GM18951 (cell line): ENCODE measurements around the gene PVR.

Experiments
- POLR2A ChIP-seq: IDR thresholded peaks from 4 replicates; pipeline ENCODE4 v1.6.1; 2011; ENCODE audit warnings: mild to moderate bottlenecking; ENCODE audit not compliant: insufficient read length, insufficient read depth; ENCODE audit errors: extremely low read depth
- in situ Hi-C: fragments of 300-500 bp; cut with MboI; formaldehyde crosslinking; loops from one replicate; pipeline ENCODE4 v1.12.0; 2022; ENCODE audit warnings: low sequenced_read_pairs, mixed read lengths, inconsistent platforms; ENCODE audit not compliant: unreplicated experiment

The PVR gene

GRCh38 chr19:44644402-44645016 lies 799 bp downstream of the PVR start:
- TF ChIP-seq POLR2A, result no peak
- in situ Hi-C loops, result no loop called here

GRCh38 chr19:44645407-44646048 lies 1.8 kb downstream of the PVR start:
- no peak for TF ChIP-seq POLR2A
- in situ Hi-C loops, result no loop called here

GRCh38 chr19:44646049-44646416 lies 2.3 kb downstream of the PVR start:
- no peak for TF ChIP-seq POLR2A
- in situ Hi-C loops, result no loop called here

GRCh38 chr19:44647144-44647543 lies 3.4 kb downstream of the PVR start:
- in situ Hi-C loops, result no loop called here
- TF ChIP-seq POLR2A, result no peak

- in situ Hi-C loops, result no loop called here
- no peak for TF ChIP-seq POLR2A
These were observed 5.0 kb downstream of the PVR start for GRCh38 chr19:44648631-44649251.

- in situ Hi-C loops, result no loop called here
- TF ChIP-seq POLR2A, result no peak
These were observed 6.0 kb downstream of the PVR start for GRCh38 chr19:44649578-44650145.

- TF ChIP-seq POLR2A, result no peak
- in situ Hi-C loops, result no loop called here
These were observed 9.6 kb downstream of the PVR start for GRCh38 chr19:44653343-44653742.

- in situ Hi-C loops, result no loop called here
- TF ChIP-seq POLR2A, result no peak
These were observed 10.5 kb downstream of the PVR start for GRCh38 chr19:44653977-44654774.

- no peak for TF ChIP-seq POLR2A
- in situ Hi-C loops, result no loop called here
These were observed 13.7 kb downstream of the PVR start for GRCh38 chr19:44657211-44657921.

- in situ Hi-C loops, result no loop called here
- no peak for TF ChIP-seq POLR2A
These were observed 14.5 kb downstream of the PVR start for GRCh38 chr19:44658069-44658733.

GRCh38 chr19:44660081-44660480 lies 16.4 kb downstream of the PVR start:
- no peak for TF ChIP-seq POLR2A
- in situ Hi-C loops, result no loop called here

GRCh38 chr19:44661205-44661604 lies 17.5 kb downstream of the PVR start:
- no peak for TF ChIP-seq POLR2A

More at GRCh38 chr19:44661205-44661604, 17.5 kb downstream of the PVR start:
- in situ Hi-C loops, result no loop called here
